SK-N-SH (cell line): ENCODE measurements around the gene CDH3. TPM values are rescaled to one million over a fixed set of nuclear protein-coding genes. Genes with fewer than 3 reads are reported as not detected.

Source experiments
- CTCF ChIA-PET: fragments of 300-600, 350-600 bp; formaldehyde crosslinking; extraction: SDS; loops from one replicate; lab custom pipeline; 2021; lab: Yijun Ruan, JAX
- POLR2A ChIA-PET: fragments of 350-600 bp; sonication (Branson Sonifier 250); formaldehyde crosslinking; extraction: SDS; loops from one replicate; lab custom pipeline; 2020; ENCODE audit warnings: antibody characterized with exemption, inconsistent platforms; lab: Yijun Ruan, JAX
- DNase-seq: peaks from one replicate; pipeline ENCODE4 v3.0.0; 2012
- H2AFZ ChIP-seq: fragments of 200-600 bp; sonication (generic); 2 replicates; pipeline ENCODE4 v1.8.1; 2016; ENCODE audit warnings: antibody characterized with exemption, mild to moderate bottlenecking, low read depth
- H3F3A ChIP-seq: fragments of 200-600 bp; sonication (generic); replicated peaks from 2 replicates; pipeline ENCODE3; 2016; ENCODE audit warnings: antibody characterized with exemption, mild to moderate bottlenecking; ENCODE audit not compliant: insufficient read depth
- H3K27ac ChIP-seq, 2 experiments: fragments of 200-500 bp in 1 of 2; fragments of 200-600 bp in 1 of 2; sonication (Bioruptor generic) in 1 of 2; sonication (generic), shearing (Covaris generic) in 1 of 2; 2 replicates each; pipeline versions ENCODE4 v1.5.1 to v1.6.1; 2014 to 2016; ENCODE audit warnings: low read depth in 2 of 2, inconsistent platforms in 1 of 2, low read length in 1 of 2, mild to moderate bottlenecking in 1 of 2, mixed read lengths in 1 of 2
- H3K27me3 ChIP-seq: fragments of 200-600 bp; sonication (generic), shearing (Covaris generic); 2 replicates; pipeline ENCODE4 v1.6.1; 2016; ENCODE audit warnings: mixed run types; ENCODE audit not compliant: insufficient read depth
- H3K36me3 ChIP-seq, 2 experiments: fragments of 200-500 bp in 1 of 2; fragments of 200-600 bp in 1 of 2; sonication (Bioruptor generic) in 1 of 2; sonication (generic) in 1 of 2; replicated peaks in 1 of 2; 2 replicates each; pipeline versions ENCODE3 to v1.5.1; 2014 to 2016; ENCODE audit warnings: low read length in 1 of 2, mild to moderate bottlenecking in 1 of 2; ENCODE audit not compliant: insufficient read depth in 2 of 2, control insufficient read depth in 1 of 2
- H3K4me1 ChIP-seq, 2 experiments: fragments of 200-500 bp in 1 of 2; fragments of 200-600 bp in 1 of 2; sonication (Bioruptor generic) in 1 of 2; sonication (generic), shearing (Covaris generic) in 1 of 2; 2 replicates each; pipeline versions ENCODE4 v1.5.1 to v1.6.1; 2014 to 2016; ENCODE audit warnings: low read depth in 1 of 2, low read length in 1 of 2, mixed run types in 1 of 2; ENCODE audit not compliant: insufficient read depth in 2 of 2, control insufficient read depth in 1 of 2
- H3K4me2 ChIP-seq: fragments of 200-600 bp; sonication (generic), shearing (Covaris generic); 2 replicates; pipeline ENCODE4 v1.6.1; 2017; ENCODE audit warnings: mixed run types
- H3K4me3 ChIP-seq, 2 experiments: fragments of 200-500 bp in 1 of 2; fragments of 200-600 bp in 1 of 2; sonication (Bioruptor generic) in 1 of 2; sonication (generic), shearing (Covaris generic) in 1 of 2; 2 replicates each; pipeline versions ENCODE4 v1.5.1 to v1.8.1; 2014 to 2016; ENCODE audit warnings: low read depth in 2 of 2, inconsistent platforms in 1 of 2, low read length in 1 of 2, mild to moderate bottlenecking in 1 of 2, mixed read lengths in 1 of 2, moderate library complexity in 1 of 2
- H3K79me2 ChIP-seq: fragments of 200-600 bp; sonication (generic); 2 replicates; pipeline ENCODE4 v1.8.1; 2017; ENCODE audit warnings: mild to moderate bottlenecking; ENCODE audit not compliant: insufficient read depth
- H3K9ac ChIP-seq: fragments of 200-600 bp; sonication (generic); 2 replicates; pipeline ENCODE4 v1.6.1; 2017; ENCODE audit warnings: mixed run types
- H3K9me2 ChIP-seq: fragments of 200-600 bp; sonication (generic); 2 replicates; pipeline ENCODE4 v1.6.1; 2017; ENCODE audit warnings: mixed run types
- H3K9me3 ChIP-seq: fragments of 200-600 bp; sonication (generic); 2 replicates; pipeline ENCODE4 v1.6.1; 2017; ENCODE audit warnings: mixed run types, mild to moderate bottlenecking, moderate library complexity
- H4K20me1 ChIP-seq: fragments of 200-600 bp; sonication (generic); 2 replicates; pipeline ENCODE4 v1.6.1; 2017; ENCODE audit warnings: mild to moderate bottlenecking, mixed run types; ENCODE audit not compliant: insufficient read depth
- CHD2 ChIP-seq: fragments of 150-350 bp; IDR thresholded peaks from 2 replicates; pipeline ENCODE4 v1.6.1; 2018; ENCODE audit warnings: low read length; ENCODE audit not compliant: partially characterized antibody
- ELF1 ChIP-seq: IDR thresholded peaks from 2 replicates; pipeline ENCODE4 v1.4.0; 2012
- EZH2phosphoT487 ChIP-seq: fragments of 200-600 bp; sonication (generic); IDR thresholded peaks from 2 replicates; pipeline ENCODE4 v1.6.1; 2017; ENCODE audit warnings: low read depth, mixed run types, mild to moderate bottlenecking, antibody characterized with exemption, moderate library complexity, borderline replicate concordance
- FOXJ3 ChIP-seq: sonication (generic); formaldehyde crosslinking; IDR thresholded peaks from 2 replicates; pipeline ENCODE4 v1.5.1; 2020; ENCODE audit warnings: mild to moderate bottlenecking, missing genetic modification reagents
- FOXM1 ChIP-seq: IDR thresholded peaks from 2 replicates; pipeline ENCODE4 v1.4.0; 2012; ENCODE audit warnings: low read depth, mild to moderate bottlenecking
- RAD21 ChIP-seq: IDR thresholded peaks from 2 replicates; pipeline ENCODE4 v1.6.1; 2012; ENCODE audit warnings: mild to moderate bottlenecking, low read length
- RCOR1 ChIP-seq: fragments of 150-350 bp; IDR thresholded peaks from 2 replicates; pipeline ENCODE4 v1.6.1; 2017; ENCODE audit warnings: antibody characterized with exemption, low read length
- RXRA ChIP-seq: IDR thresholded peaks from 2 replicates; pipeline ENCODE4 v1.4.0; 2012; ENCODE audit warnings: low read depth, mild to moderate bottlenecking, borderline replicate concordance
- SIN3A ChIP-seq: IDR thresholded peaks from 2 replicates; pipeline ENCODE4 v1.6.1; 2012; ENCODE audit warnings: low read depth, mild to moderate bottlenecking, low read length, moderate library complexity, borderline replicate concordance
- TAF1 ChIP-seq: IDR thresholded peaks from 2 replicates; pipeline ENCODE4 v1.6.1; 2012; ENCODE audit warnings: low read depth, mild to moderate bottlenecking, low read length, moderate library complexity, borderline replicate concordance
- TCF12 ChIP-seq: IDR thresholded peaks from 2 replicates; pipeline ENCODE4 v1.4.0; 2012
- USF1 ChIP-seq: IDR thresholded peaks from 2 replicates; pipeline ENCODE4 v1.4.0; 2012; ENCODE audit warnings: low read depth, borderline replicate concordance
- WGBS: methylation state at CpG from one replicate; pipeline ENCODE4 v1.1.6; 2017; ENCODE audit warnings: low lambda C conversion rate; 5-methylcytosine and 5-hydroxymethylcytosine counted together
- polyA plus RNA-seq, 3 experiments: library from polyadenylated mRNA; depleted of rRNA; stranded (reverse); fragments of >200 nt; gene quantifications; 2 replicates each; pipeline ENCODE4 v1.2.3, GENCODE V29; 2012
- TF ChIP-seq, protein P1 (sequence below): IDR thresholded peaks from 2 replicates; pipeline ENCODE4; 2012
- TF ChIP-seq, protein P2 (sequence below): fragments of 150-350 bp; IDR thresholded peaks from 2 replicates; pipeline ENCODE4 v1.6.1; 2017; ENCODE audit warnings: antibody characterized with exemption, low read length, low read depth, borderline replicate concordance

CDH3 gene
- polyA plus RNA-seq, 1 of the 3 experiments (the other 2 are of a cell fraction), result not detected

DNA sequence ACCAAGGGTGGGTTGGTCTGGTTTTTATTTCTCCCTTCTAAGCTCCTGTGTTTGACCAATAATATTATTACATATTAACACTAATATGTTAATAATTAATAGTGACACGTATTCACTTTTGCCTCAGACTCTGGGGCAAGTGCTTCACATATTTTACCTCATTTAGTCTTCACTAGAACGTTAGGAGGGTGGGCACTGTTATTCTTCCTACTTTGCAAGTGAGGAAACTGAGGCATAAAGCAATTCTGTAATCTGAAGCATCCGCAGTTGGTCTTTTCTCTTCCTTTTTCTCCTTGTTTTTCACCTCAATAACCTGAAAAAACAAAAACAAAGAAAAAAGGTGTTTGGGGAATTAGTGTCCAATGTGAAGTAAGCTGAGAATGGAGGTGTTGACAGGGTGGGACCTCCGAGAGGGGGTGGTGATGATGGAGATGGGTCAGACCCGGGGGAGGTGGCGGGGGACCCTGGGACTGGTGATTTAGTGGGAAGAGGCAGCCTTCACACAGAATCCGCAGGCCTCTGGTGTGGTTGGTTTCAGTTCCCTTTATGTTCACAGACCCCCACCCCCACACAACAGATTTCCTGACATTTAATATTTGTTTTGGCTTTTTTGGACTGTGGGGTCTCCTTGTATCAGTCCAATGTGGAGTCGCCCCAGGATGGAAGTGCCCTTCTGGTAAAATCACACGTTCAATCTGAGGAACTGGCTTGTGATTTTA lies 95.7 kb downstream of the CDH3 start:
- H3K9me2 ChIP-seq, result no peaks in the 10 kb centered on the region
- H3K4me1 ChIP-seq, result peaks cover 0 to 8% of the 10 kb centered on the region in 2 experiments; a peak in 1 of 4 replicates
- no peaks in the 10 kb centered on the region for H4K20me1 ChIP-seq
- H3K9me3 ChIP-seq, result no peaks in the 10 kb centered on the region
- ChIA-PET POLR2A (no interaction called here), CTCF (no interaction called here)
- 41% methylated on average over 9 of the region's 9 CpGs for WGBS
- no peak overlapping the region for H3K9ac ChIP-seq
- H3F3A ChIP-seq, result no peaks in the 10 kb centered on the region
- TF ChIP-seq, protein P1, sequence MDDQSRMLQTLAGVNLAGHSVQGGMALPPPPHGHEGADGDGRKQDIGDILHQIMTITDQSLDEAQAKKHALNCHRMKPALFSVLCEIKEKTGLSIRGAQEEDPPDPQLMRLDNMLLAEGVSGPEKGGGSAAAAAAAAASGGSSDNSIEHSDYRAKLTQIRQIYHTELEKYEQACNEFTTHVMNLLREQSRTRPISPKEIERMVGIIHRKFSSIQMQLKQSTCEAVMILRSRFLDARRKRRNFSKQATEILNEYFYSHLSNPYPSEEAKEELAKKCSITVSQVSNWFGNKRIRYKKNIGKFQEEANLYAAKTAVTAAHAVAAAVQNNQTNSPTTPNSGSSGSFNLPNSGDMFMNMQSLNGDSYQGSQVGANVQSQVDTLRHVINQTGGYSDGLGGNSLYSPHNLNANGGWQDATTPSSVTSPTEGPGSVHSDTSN, result no peak
- no peak for TF ChIP-seq FOXM1
- no peak for TF ChIP-seq TAF1
- TF ChIP-seq ELF1, result no peak
- no peak for TF ChIP-seq RAD21
- TF ChIP-seq FOXJ3, result no peak
- no peak for TF ChIP-seq EZH2phosphoT487
- TF ChIP-seq, protein P2, sequence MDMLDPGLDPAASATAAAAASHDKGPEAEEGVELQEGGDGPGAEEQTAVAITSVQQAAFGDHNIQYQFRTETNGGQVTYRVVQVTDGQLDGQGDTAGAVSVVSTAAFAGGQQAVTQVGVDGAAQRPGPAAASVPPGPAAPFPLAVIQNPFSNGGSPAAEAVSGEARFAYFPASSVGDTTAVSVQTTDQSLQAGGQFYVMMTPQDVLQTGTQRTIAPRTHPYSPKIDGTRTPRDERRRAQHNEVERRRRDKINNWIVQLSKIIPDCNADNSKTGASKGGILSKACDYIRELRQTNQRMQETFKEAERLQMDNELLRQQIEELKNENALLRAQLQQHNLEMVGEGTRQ, result no peak
- no peak for TF ChIP-seq USF1
- no peak for TF ChIP-seq CHD2
- TF ChIP-seq TCF12, result no peak
- H3K4me2 ChIP-seq, result no peak overlapping the region
- DNase-seq, result no peak
- no peak overlapping the region for H3K27ac ChIP-seq
- no peaks in the 10 kb centered on the region for H3K79me2 ChIP-seq
- no peak overlapping the region for H2AFZ ChIP-seq
- no peaks in the 10 kb centered on the region for H3K36me3 ChIP-seq
- H3K4me3 ChIP-seq, result no peak overlapping the region
- H3K27me3 ChIP-seq, result peaks cover 16% of the 10 kb centered on the region; the same call in 1 of the 2 replicates

- H3K9me2 ChIP-seq, result no peaks in the 10 kb centered on the region
- H3K9me3 ChIP-seq, result no peaks in the 10 kb centered on the region
- DNase-seq, result no peak
- H3K27ac ChIP-seq, result no peak overlapping the region
- 70% methylated on average over 4 of the region's 4 CpGs for WGBS
- H3K4me3 ChIP-seq, result no peak overlapping the region
- CTCF ChIA-PET, result interaction anchor here (0.6 kb wide), 1 partner anchor 41 kb away, joined by 5 read pairs; no protein-coding TSS in a partner anchor
- H3K27me3 ChIP-seq, result no peaks in the 10 kb centered on the region; the same call in 1 of the 2 replicates
- no peaks in the 10 kb centered on the region for H3K36me3 ChIP-seq
- H4K20me1 ChIP-seq, result no peaks in the 10 kb centered on the region
- H3K4me1 ChIP-seq, result no peaks in the 10 kb centered on the region
- TF ChIP-seq SIN3A (no peak), RXRA (no peak), RCOR1 (no peak), TCF12 (no peak), FOXM1 (no peak)
- TF ChIP-seq, protein P1, result no peak
- TF ChIP-seq, all 33 proteins: peak for 0
- Histone ChIP-seq H2AFZ (no peak overlapping the region), H3K4me2 (no peak overlapping the region), H3F3A (no peaks in the 10 kb centered on the region), H3K79me2 (no peaks in the 10 kb centered on the region), H3K9ac (no peak overlapping the region)
- POLR2A ChIA-PET, result no interaction called here
Measured at GRCh38 chr16:68743664-68744063, 98.6 kb downstream of the CDH3 start.
